Measurements from ENCODE around the gene ZBTB24.

DNA sequence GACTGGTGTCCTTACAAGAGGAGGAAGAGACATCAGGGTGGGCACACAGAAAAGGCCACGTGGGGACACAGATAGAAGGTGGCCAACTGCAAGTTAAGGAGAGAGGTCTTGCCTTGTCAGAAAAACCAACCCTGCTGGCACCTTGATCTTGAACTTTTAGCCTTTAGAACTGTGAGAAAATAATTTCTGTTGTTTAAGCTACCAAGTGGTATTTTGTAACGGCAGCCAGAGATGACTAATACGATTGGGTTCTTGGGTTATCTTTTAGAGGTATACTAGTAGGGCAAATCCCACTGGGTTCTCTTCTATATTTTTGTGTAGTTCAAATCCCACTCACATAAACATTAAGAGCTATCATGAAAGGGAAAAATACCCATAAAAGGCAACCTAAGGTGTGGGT is 31.9 kb upstream of the ZBTB24 start:
- TF ChIP-seq, protein P1, sequence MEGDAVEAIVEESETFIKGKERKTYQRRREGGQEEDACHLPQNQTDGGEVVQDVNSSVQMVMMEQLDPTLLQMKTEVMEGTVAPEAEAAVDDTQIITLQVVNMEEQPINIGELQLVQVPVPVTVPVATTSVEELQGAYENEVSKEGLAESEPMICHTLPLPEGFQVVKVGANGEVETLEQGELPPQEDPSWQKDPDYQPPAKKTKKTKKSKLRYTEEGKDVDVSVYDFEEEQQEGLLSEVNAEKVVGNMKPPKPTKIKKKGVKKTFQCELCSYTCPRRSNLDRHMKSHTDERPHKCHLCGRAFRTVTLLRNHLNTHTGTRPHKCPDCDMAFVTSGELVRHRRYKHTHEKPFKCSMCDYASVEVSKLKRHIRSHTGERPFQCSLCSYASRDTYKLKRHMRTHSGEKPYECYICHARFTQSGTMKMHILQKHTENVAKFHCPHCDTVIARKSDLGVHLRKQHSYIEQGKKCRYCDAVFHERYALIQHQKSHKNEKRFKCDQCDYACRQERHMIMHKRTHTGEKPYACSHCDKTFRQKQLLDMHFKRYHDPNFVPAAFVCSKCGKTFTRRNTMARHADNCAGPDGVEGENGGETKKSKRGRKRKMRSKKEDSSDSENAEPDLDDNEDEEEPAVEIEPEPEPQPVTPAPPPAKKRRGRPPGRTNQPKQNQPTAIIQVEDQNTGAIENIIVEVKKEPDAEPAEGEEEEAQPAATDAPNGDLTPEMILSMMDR (IDR thresholded peaks at IDR 0.05 in 8 of 11, conservative IDR thresholded peaks at IDR 0.05 in 3 of 11), result no peak
- TF ChIP-seq POLR2A (IDR thresholded peaks at IDR 0.05), result no peak
- no peak for TF ChIP-seq POLR2AphosphoS5 (IDR thresholded peaks at IDR 0.05)

All from spleen (tissue), 7 donors.